CD4-positive, alpha-beta T cell (primary cell): Measurements from ENCODE around the gene BMAL2. TPM values are rescaled to one million over a fixed set of nuclear protein-coding genes. Genes with fewer than 3 reads are reported as not detected.

Source experiments
- ATAC-seq: fragments of 200-7000 bp; cut with Tn5 transposase; one replicate; pipeline ENCODE4 v1.10.0; 2022; ENCODE audit warnings: mild to moderate bottlenecking; ENCODE audit not compliant: poor library complexity
- CTCF ChIA-PET: fragments of 350-600 bp; sonication (Branson Sonifier 250); formaldehyde crosslinking; loops from one replicate; lab custom pipeline; 2021; ENCODE audit warnings: antibody characterized with exemption, inconsistent platforms; lab: Charles Lee
- POLR2A ChIA-PET: fragments of 350-600 bp; sonication (Branson Sonifier 250); formaldehyde crosslinking; loops from one replicate; lab custom pipeline; 2021; ENCODE audit warnings: antibody characterized with exemption, inconsistent platforms; lab: Charles Lee
- DNase-seq, 14 experiments: peaks; one replicate each; pipeline ENCODE4 v3.0.0-alpha.2; 2013 to 2020; ENCODE audit warnings: mixed read lengths in 2 of 14
- H3K27ac ChIP-seq, 2 donors: one replicate each; pipeline versions ENCODE4 v1.5.1 to v1.7.0; 2013; ENCODE audit warnings: low read length in 2 of 2, low read depth in 1 of 2, mild to moderate bottlenecking in 1 of 2
- H3K27me3 ChIP-seq, 2 experiments: 1 replicate in 1 of 2; 2 replicates in 1 of 2; pipeline versions ENCODE4 v1.6.1 to v1.7.0; 2013; ENCODE audit warnings: low read length in 2 of 2, control low read depth in 1 of 2, mild to moderate bottlenecking in 1 of 2, moderate library complexity in 1 of 2; ENCODE audit not compliant: insufficient read depth in 2 of 2, control insufficient read depth in 1 of 2
- H3K36me3 ChIP-seq: one replicate; pipeline ENCODE4 v1.6.1; 2013; ENCODE audit warnings: low read length, control low read depth; ENCODE audit not compliant: insufficient read depth
- H3K4me1 ChIP-seq: one replicate; pipeline ENCODE4 v1.6.1; 2013; ENCODE audit warnings: low read length, control low read depth; ENCODE audit not compliant: insufficient read depth
- H3K4me3 ChIP-seq: one replicate; pipeline ENCODE4 v1.5.1; 2013; ENCODE audit warnings: mild to moderate bottlenecking, low read length, moderate library complexity
- H3K9me3 ChIP-seq, 2 experiments: 1 replicate in 1 of 2; 2 replicates in 1 of 2; pipeline versions ENCODE4 v1.6.1 to v1.7.0; 2013; ENCODE audit warnings: low read length in 2 of 2, mild to moderate bottlenecking in 2 of 2, control low read depth in 1 of 2, moderate library complexity in 1 of 2; ENCODE audit not compliant: control insufficient read depth in 1 of 2, insufficient read depth in 1 of 2
- H3K27ac Mint-ChIP-seq: one replicate; pipeline ENCODE4 v1.8.0; 2020; ENCODE audit warnings: mixed read lengths
- H3K27me3 Mint-ChIP-seq: one replicate; pipeline ENCODE4 v1.8.0; 2021; ENCODE audit warnings: mixed read lengths
- H3K36me3 Mint-ChIP-seq: one replicate; pipeline ENCODE4 v1.8.0; 2021; ENCODE audit warnings: low read depth, mixed read lengths
- H3K4me1 Mint-ChIP-seq: one replicate; pipeline ENCODE4 v1.8.0; 2021; ENCODE audit warnings: low read depth, mixed read lengths
- H3K4me3 Mint-ChIP-seq: one replicate; pipeline ENCODE4 v1.8.0; 2020; ENCODE audit warnings: mild to moderate bottlenecking, mixed read lengths
- H3K9me3 Mint-ChIP-seq: one replicate; pipeline ENCODE4 v1.8.0; 2020; ENCODE audit warnings: mixed read lengths
- intact Hi-C, 2 experiments: fragments of 100-400 bp; cut with DNase I in 1 of 2; cut with micrococcal nuclease in 1 of 2; formaldehyde crosslinking; loops; one replicate each; pipeline versions ENCODE4 v1.15.1 to v1.9.0; 2023 to 2025; cut with DNase I, micrococcal nuclease
- total RNA-seq, 174 experiments: library from RNA in 2 of 174; stranded (reverse) in 2 of 174; gene quantifications; one replicate each; pipeline ENCODE4 v1.2.3 and lab custom pipeline; 2021 to 2026
- TF ChIP-seq, protein P1 (sequence below): fragments of 200-600 bp; IDR thresholded peaks from one replicate; pipeline ENCODE4 v1.8.0; 2022; ENCODE audit warnings: antibody characterized with exemption, mild to moderate bottlenecking

Gene BMAL2
- total RNA-seq, 2 experiments from 2014 or later: 0.16 to 0.17 TPM

DNA sequence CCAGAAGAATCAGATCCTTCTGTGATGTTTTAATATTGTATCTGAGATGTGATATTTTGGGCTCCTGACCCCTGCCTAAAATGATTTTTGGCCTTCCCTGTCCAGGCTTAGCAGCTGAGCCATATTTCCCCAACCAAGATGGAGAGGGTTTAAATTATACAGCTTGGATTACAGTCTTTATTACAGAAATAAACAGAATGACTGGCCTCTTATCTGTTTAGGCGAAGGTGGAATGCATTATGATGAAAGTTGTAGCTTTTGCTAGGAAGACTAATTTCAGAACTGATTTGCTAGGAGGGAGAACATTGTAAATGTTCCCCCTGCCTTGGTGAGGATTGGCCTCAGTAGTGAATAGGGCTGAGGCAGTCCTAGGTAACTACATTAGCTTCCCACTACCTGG, 23.3 kb downstream of the BMAL2 start:
- Mint-ChIP-seq H3K27me3 (peaks cover 18% of the 10 kb centered on the region), H3K4me3 (no peak overlapping the region), H3K36me3 (no peaks in the 10 kb centered on the region), H3K27ac (no peak overlapping the region), H3K9me3 (no peaks in the 10 kb centered on the region), H3K4me1 (no peaks in the 10 kb centered on the region)
- Histone ChIP-seq H3K4me1 (no peaks in the 10 kb centered on the region), H3K36me3 (no peaks in the 10 kb centered on the region), H3K27me3 (no peaks in the 10 kb centered on the region), H3K4me3 (no peak overlapping the region), H3K27ac (no peak overlapping the region), H3K9me3 (no peaks in the 10 kb centered on the region)
- ChIA-PET CTCF (no interaction called here), POLR2A (no interaction called here)
- no peak for ATAC-seq
- TF ChIP-seq, protein P1, sequence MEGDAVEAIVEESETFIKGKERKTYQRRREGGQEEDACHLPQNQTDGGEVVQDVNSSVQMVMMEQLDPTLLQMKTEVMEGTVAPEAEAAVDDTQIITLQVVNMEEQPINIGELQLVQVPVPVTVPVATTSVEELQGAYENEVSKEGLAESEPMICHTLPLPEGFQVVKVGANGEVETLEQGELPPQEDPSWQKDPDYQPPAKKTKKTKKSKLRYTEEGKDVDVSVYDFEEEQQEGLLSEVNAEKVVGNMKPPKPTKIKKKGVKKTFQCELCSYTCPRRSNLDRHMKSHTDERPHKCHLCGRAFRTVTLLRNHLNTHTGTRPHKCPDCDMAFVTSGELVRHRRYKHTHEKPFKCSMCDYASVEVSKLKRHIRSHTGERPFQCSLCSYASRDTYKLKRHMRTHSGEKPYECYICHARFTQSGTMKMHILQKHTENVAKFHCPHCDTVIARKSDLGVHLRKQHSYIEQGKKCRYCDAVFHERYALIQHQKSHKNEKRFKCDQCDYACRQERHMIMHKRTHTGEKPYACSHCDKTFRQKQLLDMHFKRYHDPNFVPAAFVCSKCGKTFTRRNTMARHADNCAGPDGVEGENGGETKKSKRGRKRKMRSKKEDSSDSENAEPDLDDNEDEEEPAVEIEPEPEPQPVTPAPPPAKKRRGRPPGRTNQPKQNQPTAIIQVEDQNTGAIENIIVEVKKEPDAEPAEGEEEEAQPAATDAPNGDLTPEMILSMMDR: no peak
- intact Hi-C loops: no loop called here
- DNase-seq: no peak

DNA sequence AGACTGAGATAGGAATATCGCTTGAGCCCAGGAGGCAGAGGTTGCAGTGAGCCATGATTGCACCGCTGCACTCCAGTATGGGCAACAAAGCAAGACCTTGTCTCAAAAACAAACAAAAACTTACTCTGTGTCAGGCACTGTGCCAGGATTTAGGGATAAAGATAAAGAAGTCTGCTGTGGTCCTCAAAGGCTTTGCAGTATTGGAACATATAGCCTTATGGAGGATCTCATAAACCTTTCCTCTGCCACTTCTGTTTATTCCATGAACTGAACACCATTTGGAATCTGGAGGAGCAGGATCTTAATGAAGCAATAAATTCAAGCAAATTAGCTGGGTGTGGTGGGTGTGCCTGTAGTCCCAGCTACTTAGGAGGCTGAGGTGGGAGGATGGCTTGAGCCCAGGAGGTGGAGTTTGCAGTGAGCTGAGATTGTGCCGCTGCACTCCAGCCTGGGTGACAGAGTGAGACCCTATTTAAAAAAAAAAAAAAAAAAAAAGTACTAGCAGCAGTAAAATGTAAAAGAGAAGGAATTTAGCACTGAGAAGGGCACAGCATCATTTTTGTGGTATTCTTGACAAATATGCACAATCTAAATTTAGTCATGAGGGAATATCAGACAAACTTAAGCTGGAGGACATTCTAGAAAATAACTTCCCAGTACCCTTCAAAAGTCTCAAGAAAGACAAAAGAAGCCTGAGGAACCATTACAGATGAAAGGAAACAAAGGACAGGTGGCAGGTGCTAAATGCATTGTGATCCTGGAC, 27.1 kb downstream of the BMAL2 start:
- TF ChIP-seq, protein P1: no peak
- H3K9me3 Mint-ChIP-seq: peaks cover 2% of the 10 kb centered on the region
- no peaks in the 10 kb centered on the region for H3K36me3 ChIP-seq
- H3K4me1 Mint-ChIP-seq: no peaks in the 10 kb centered on the region
- H3K9me3 ChIP-seq: no peaks in the 10 kb centered on the region
- H3K4me3 Mint-ChIP-seq: no peak overlapping the region
- H3K27ac Mint-ChIP-seq: no peak overlapping the region
- no peak overlapping the region for H3K4me3 ChIP-seq
- intact Hi-C loops: no loop called here
- H3K27me3 ChIP-seq: no peaks in the 10 kb centered on the region
- H3K36me3 Mint-ChIP-seq: no peaks in the 10 kb centered on the region
- peaks cover 13% of the 10 kb centered on the region for H3K27me3 Mint-ChIP-seq
- no peak overlapping the region for H3K27ac ChIP-seq
- ATAC-seq (no peak), DNase-seq (no peak)
- no peaks in the 10 kb centered on the region for H3K4me1 ChIP-seq
- POLR2A ChIA-PET: interaction anchor here (0.6 kb wide), 1 partner anchor 56 kb away, joined by 3 read pairs; no protein-coding TSS in a partner anchor
- CTCF ChIA-PET: no interaction called here

- no peak for ATAC-seq
- intact Hi-C loops: no loop called here
- CTCF ChIA-PET: no interaction called here
These were observed 28.7 kb downstream of the BMAL2 start for GRCh38 chr12:27361372-27361771.

More at GRCh38 chr12:27361372-27361771, 28.7 kb downstream of the BMAL2 start:
- no peaks in the 10 kb centered on the region for H3K4me1 ChIP-seq
- no peak overlapping the region for H3K27ac ChIP-seq
- DNase-seq: no peak
- POLR2A ChIA-PET: no interaction called here
- Mint-ChIP-seq H3K9me3 (peaks cover 2% of the 10 kb centered on the region), H3K27me3 (peaks cover 13% of the 10 kb centered on the region), H3K36me3 (no peaks in the 10 kb centered on the region), H3K4me1 (no peaks in the 10 kb centered on the region), H3K4me3 (no peak overlapping the region), H3K27ac (no peak overlapping the region)
- H3K27me3 ChIP-seq: no peaks in the 10 kb centered on the region
- H3K36me3 ChIP-seq: no peaks in the 10 kb centered on the region
- no peak overlapping the region for H3K4me3 ChIP-seq
- H3K9me3 ChIP-seq: no peaks in the 10 kb centered on the region
- TF ChIP-seq, protein P1: no peak
